ENCODE measurements around the gene ALKBH7. TPM values are rescaled to one million over a fixed set of nuclear protein-coding genes. Genes with fewer than 3 reads are reported as not detected.

Gene ALKBH7
- total and polyA plus RNA-seq, 8 donors: 34.2 to 67.9 (median 51.5) TPM

DNA sequence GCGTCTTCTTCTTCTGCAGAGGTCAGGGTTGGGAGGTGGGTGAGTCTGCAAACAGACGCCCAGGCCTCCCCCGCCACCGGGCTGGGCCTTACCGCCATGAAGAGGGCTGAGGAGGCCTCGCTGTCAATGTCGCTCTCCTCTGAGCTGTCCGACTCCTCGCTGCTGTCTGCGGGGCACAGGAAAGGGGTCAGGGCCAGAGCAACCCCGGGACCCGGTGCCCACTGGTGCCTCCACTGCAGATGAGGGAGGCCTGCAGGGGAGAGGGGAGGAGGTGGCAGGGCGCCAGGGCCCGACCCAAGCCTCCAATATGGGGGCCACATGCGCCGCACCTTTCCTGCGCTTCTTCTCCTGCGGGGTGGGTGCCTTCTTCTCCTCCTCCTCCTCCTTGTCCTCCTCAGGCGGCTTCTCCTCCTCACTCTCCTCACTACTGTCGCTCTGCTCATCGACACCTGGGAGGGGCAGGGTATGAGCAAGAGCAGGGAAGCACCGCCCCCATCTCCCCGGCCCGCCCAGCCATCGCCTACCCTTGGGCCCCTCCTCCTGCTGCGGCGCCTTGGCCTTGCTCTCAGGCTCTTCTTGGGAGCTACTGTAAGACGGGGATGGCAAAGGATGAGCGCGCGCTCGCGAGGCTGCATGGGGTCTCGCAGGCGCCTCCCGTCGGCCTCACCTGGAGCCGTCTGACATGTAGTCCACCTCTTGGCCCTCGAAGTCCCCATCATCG, 8.6 kb downstream of the ALKBH7 start:
- intact Hi-C loops (cut with DNase I): no loop called here

DNA sequence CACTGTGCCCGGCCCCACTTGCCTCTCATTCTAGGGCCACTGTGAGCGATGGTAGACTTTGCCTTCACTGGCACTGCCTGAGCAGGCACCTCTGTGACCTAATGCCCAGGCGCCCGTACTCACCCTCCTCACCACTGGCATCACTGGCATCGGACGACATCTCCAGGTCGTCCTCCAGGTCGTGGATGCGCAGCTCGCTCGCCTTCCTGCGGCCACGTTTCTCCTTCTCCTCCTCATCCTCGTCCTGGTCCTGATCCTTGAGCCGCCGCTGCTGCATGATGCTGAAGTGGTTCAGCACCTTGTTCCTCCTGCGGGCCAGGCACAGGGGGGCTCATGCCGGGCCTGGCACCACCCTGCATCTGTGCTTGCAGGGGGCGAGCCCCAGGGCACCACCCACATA, 10.6 kb downstream of the ALKBH7 start:
- no peaks in the 10 kb centered on the region for H3K27me3 ChIP-seq
- H3K4me3 ChIP-seq: no peak overlapping the region
- peaks cover 0 to 99% of the 10 kb centered on the region in 2 donors for H3K36me3 ChIP-seq
- intact Hi-C loops (cut with DNase I): no loop called here
- ATAC-seq (no peak), DNase-seq (no peak)
- TF ChIP-seq, protein P1, sequence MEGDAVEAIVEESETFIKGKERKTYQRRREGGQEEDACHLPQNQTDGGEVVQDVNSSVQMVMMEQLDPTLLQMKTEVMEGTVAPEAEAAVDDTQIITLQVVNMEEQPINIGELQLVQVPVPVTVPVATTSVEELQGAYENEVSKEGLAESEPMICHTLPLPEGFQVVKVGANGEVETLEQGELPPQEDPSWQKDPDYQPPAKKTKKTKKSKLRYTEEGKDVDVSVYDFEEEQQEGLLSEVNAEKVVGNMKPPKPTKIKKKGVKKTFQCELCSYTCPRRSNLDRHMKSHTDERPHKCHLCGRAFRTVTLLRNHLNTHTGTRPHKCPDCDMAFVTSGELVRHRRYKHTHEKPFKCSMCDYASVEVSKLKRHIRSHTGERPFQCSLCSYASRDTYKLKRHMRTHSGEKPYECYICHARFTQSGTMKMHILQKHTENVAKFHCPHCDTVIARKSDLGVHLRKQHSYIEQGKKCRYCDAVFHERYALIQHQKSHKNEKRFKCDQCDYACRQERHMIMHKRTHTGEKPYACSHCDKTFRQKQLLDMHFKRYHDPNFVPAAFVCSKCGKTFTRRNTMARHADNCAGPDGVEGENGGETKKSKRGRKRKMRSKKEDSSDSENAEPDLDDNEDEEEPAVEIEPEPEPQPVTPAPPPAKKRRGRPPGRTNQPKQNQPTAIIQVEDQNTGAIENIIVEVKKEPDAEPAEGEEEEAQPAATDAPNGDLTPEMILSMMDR (IDR thresholded peaks at IDR 0.05): no peak
- H3K9me3 ChIP-seq: no peaks in the 10 kb centered on the region
- no peak overlapping the region for H3K27ac ChIP-seq
- no peaks in the 10 kb centered on the region for H3K4me1 ChIP-seq

More for the DNA sequence above, 8.6 kb downstream of the ALKBH7 start:
- Histone ChIP-seq H3K27me3 (no peaks in the 10 kb centered on the region), H3K36me3 (peaks cover 0 to 81% of the 10 kb centered on the region in 2 donors), H3K27ac (no peak overlapping the region), H3K4me3 (no peak overlapping the region), H3K4me1 (no peaks in the 10 kb centered on the region), H3K9me3 (no peaks in the 10 kb centered on the region)
- TF ChIP-seq, protein P1 (IDR thresholded peaks at IDR 0.05): no peak
- ATAC-seq: no peak
- no peak for DNase-seq

DNA sequence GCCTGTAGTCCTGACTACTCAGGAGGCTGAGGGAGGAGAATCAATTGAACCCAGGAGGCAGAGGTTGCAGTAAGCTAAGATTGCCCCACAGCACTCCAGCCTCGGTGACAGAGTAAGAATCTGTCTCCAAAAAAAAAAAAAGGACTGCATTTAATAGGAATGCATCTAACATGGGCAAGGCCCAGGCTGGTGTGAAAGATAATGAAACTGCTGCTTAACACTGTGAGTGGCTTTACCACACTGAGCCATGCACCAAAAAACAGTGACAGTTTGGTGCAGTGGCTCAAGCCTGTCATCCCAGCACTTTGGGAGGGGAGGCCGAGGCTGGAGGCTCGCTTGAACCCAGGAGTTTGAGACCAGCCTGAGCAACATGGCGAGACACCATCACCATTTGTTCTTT, 11.8 kb downstream of the ALKBH7 start:
- ATAC-seq: no peak
- Histone ChIP-seq H3K4me1 (no peaks in the 10 kb centered on the region), H3K9me3 (no peaks in the 10 kb centered on the region), H3K27me3 (no peaks in the 10 kb centered on the region), H3K36me3 (peaks cover 0 to 100% of the 10 kb centered on the region in 2 donors), H3K27ac (no peak overlapping the region), H3K4me3 (no peak overlapping the region)
- intact Hi-C loops (cut with DNase I): no loop called here
- TF ChIP-seq, protein P1 (IDR thresholded peaks at IDR 0.05): no peak
- DNase-seq: no peak

DNA sequence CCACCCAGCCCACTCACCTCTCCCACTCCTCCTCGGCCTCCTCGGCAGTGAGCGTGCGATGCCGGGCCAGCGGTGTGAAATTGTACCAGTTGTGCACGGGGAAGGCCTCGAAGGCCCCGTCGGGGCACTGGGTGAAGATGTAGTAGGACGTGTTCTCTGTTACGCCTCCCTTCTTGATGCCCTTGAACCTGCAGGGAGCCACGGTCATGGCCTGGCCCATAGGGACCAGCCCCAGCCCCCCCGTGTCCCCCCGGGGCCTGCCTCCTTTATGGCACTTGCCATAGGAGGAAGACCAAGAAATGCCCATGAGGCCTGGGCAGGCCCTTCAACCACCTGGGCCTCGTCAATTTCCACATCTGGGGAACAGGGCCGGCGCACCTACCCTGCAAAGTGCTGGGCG, 14.8 kb downstream of the ALKBH7 start:
- DNase-seq (no peak), ATAC-seq (no peak)
- no peaks in the 10 kb centered on the region for H3K9me3 ChIP-seq
- no peak overlapping the region for H3K4me3 ChIP-seq
- intact Hi-C loops (cut with DNase I): no loop called here
- peaks cover 0 to 90% of the 10 kb centered on the region in 2 donors for H3K36me3 ChIP-seq
- TF ChIP-seq, protein P1 (IDR thresholded peaks at IDR 0.05): no peak
- no peak overlapping the region for H3K27ac ChIP-seq
- H3K27me3 ChIP-seq: no peaks in the 10 kb centered on the region
- H3K4me1 ChIP-seq: peaks cover 3 to 14% of the 10 kb centered on the region in 2 donors

DNA sequence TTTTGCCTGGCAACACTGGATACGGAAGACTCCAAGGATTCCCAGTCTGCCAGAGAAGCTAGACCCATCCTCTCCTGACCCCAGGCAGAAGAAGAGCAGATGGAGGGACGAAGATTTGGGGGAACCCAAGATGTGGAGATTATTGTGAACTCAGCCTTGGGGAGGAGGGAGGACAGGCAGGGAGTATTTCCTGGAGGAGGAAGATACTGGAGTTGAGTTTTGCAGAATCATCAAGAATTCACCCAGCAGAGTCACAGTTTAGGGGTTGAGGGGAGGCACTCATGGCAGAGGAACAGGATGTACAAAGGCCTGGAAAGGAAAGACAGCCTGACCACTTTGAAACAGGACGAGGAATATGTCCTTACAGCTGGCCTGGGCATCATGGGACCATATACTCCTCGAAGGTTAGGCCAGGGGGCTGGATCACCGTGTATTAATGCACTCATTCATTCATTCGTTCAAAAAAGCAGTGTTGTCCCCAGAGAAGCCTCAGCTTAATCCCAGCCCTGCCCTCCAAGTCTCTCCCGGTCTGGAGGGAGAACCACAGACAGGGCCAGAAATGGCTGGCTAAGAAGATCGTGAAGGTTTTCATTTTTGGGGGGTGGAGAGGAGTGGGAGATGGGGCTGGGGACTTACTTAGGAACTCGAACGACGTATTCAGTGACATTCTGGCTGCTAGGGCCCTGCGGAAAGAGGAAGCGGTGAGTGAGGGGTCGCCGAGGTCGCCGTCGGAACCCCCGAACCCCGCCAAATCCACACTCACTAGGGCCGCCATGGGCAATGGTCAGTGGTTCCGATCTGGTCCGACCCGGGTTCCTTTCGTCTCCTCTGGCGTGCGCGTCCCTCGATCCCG, 19.9 kb downstream of the ALKBH7 start:
- Histone ChIP-seq H3K27ac (peak overlapping the region; percentile 92 to 97), H3K36me3 (peaks cover 0 to 39% of the 10 kb centered on the region in 2 donors), H3K27me3 (no peaks in the 10 kb centered on the region), H3K4me3 (peak overlapping the region; percentile 83 to 86), H3K9me3 (no peaks in the 10 kb centered on the region), H3K4me1 (peaks cover 3 to 21% of the 10 kb centered on the region in 2 donors)
- DNase-seq (no peak), ATAC-seq (no peak)
- intact Hi-C loops (cut with DNase I): no loop called here
- TF ChIP-seq, protein P1 (IDR thresholded peaks at IDR 0.05): no peak

Measured in left lung (tissue), 10 donors.